Measurements from ENCODE around the gene GGACT. TPM values are rescaled to one million over a fixed set of nuclear protein-coding genes. Genes with fewer than 3 reads are reported as not detected.

The GGACT gene
- total and polyA plus RNA-seq, 2 experiments from 2014 or later, result 0.70 to 5.6 TPM

DNA sequence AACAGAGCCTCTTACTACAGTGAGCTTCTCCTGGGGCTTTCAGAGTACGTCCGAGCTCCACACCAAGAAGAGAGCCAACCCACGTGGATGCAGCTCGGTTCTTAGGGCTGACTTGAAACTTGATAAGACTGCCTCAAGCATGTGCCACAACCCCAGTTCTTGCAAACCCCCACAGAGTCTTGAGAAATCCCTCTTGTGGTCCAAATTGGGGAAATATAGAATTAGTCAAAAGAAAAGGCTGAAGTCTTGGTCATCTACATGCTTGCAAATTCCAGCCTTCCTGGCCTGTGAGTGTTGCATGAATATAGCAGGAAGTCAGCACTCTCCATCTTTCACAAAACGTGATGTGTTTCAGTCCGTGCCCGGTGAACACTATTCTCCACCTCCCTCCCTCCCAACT lies 95.2 kb downstream of the GGACT start:
- H3K27me3 ChIP-seq, result no peaks in the 10 kb centered on the region
- no peak overlapping the region for H3K4me2 ChIP-seq
- H3K4me1 ChIP-seq (ENCODE audit: insufficient read depth), result no peaks in the 10 kb centered on the region
- H3K36me3 ChIP-seq (replicated peaks; ENCODE audit: insufficient read depth, low read depth), result no peaks in the 10 kb centered on the region
- no peak overlapping the region for H3K27ac ChIP-seq
- no peaks in the 10 kb centered on the region for H3K9me2 ChIP-seq (replicated peaks; ENCODE audit: insufficient read depth)
- no peaks in the 10 kb centered on the region for H3K79me2 ChIP-seq
- no peak overlapping the region for H2AFZ ChIP-seq
- no peak for DNase-seq (ENCODE audit: low spot score)
- no peaks in the 10 kb centered on the region for H3K9me3 ChIP-seq (ENCODE audit: low read depth)
- 97% methylated on average over 7 of the region's 7 CpGs for WGBS (ENCODE audit: low lambda C conversion rate, missing lambda C conversion rate)
- H4K20me1 ChIP-seq (ENCODE audit: insufficient read depth, poor library complexity, severe bottlenecking), result no peaks in the 10 kb centered on the region
- TF ChIP-seq EZH2phosphoT487 (IDR thresholded peaks at IDR 0.05; ENCODE audit: low read depth, severe bottlenecking, unreplicated experiment) (no peak), EZH2 (IDR thresholded peaks at IDR 0.05; ENCODE audit: borderline replicate concordance) (no peak)
- TF ChIP-seq, protein P1, sequence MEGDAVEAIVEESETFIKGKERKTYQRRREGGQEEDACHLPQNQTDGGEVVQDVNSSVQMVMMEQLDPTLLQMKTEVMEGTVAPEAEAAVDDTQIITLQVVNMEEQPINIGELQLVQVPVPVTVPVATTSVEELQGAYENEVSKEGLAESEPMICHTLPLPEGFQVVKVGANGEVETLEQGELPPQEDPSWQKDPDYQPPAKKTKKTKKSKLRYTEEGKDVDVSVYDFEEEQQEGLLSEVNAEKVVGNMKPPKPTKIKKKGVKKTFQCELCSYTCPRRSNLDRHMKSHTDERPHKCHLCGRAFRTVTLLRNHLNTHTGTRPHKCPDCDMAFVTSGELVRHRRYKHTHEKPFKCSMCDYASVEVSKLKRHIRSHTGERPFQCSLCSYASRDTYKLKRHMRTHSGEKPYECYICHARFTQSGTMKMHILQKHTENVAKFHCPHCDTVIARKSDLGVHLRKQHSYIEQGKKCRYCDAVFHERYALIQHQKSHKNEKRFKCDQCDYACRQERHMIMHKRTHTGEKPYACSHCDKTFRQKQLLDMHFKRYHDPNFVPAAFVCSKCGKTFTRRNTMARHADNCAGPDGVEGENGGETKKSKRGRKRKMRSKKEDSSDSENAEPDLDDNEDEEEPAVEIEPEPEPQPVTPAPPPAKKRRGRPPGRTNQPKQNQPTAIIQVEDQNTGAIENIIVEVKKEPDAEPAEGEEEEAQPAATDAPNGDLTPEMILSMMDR (IDR thresholded peaks at IDR 0.05; ENCODE audit: poor library complexity), result no peak
- no peak overlapping the region for H3K4me3 ChIP-seq

DNA sequence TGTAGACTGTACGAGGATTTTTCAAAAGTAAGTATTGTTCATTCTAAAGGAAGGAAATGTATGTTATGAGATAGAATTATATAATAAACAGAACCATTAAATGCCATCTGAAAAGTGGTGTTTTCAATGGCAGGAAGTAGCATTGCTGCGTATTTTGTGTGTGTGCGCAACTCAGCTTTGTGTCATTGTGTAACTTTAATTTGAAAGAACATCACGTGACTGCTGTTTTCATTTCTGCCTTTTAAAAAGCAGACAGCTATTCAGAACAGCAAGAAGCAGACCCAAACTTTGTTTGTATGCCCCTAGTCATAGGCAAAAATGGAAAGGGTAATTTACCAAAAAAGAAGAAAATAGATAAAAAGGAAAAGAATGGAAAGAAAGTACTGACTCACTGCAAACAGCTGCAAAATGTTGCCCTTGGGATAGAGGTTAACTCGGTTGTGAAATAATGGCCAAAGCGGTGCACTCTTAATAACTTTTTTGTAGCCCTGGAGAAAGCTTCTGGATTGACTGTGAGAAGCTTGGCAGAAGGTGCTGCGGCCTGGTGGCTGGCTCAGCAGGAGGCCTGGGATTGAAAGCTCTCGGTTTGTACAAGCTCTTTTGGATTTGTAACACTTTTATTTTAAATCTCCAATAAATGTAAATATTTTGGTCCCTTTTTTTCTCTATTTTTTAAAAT lies 97.3 kb downstream of the GGACT start:
- no peak for TF ChIP-seq EZH2 (IDR thresholded peaks at IDR 0.05; ENCODE audit: borderline replicate concordance)
- TF ChIP-seq, protein P1 (IDR thresholded peaks at IDR 0.05; ENCODE audit: poor library complexity), result peak; percentile 6
- no peak for TF ChIP-seq EZH2phosphoT487 (IDR thresholded peaks at IDR 0.05; ENCODE audit: low read depth, severe bottlenecking, unreplicated experiment)
- Histone ChIP-seq H3K9me2 (replicated peaks; ENCODE audit: insufficient read depth) (no peaks in the 10 kb centered on the region), H4K20me1 (ENCODE audit: insufficient read depth, poor library complexity, severe bottlenecking) (no peaks in the 10 kb centered on the region), H3K79me2 (no peaks in the 10 kb centered on the region), H3K9me3 (ENCODE audit: low read depth) (no peaks in the 10 kb centered on the region), H3K4me1 (ENCODE audit: insufficient read depth) (no peaks in the 10 kb centered on the region), H2AFZ (no peak overlapping the region), H3K4me3 (no peak overlapping the region), H3K4me2 (no peak overlapping the region), H3K36me3 (replicated peaks; ENCODE audit: insufficient read depth, low read depth) (no peaks in the 10 kb centered on the region), H3K27me3 (no peaks in the 10 kb centered on the region), H3K27ac (no peak overlapping the region)
- DNase-seq (ENCODE audit: low spot score), result no peak
- WGBS (ENCODE audit: low lambda C conversion rate, missing lambda C conversion rate), result 77% methylated on average over 8 of the region's 8 CpGs

DNA sequence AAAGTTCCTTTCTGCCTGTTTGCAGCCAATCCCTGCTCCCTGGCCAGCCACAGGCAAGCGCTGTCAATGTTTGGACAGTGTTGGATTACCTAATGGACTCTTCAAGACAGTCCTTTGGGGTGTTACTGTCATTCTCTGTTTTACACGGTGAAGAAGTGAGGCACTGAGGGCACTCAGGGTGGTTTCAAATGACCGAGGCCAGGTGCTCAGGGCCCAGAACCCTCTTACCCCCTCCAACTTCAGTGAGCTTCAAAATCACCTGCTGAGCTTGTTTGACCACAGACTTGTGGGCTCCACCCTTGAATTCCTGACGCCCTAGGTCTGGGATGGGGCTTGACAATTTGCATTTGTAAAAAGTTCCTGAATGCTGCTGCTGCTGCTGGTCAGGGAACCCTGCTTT lies 97.9 kb downstream of the GGACT start:
- H3K4me3 ChIP-seq, result no peak overlapping the region
- DNase-seq (ENCODE audit: low spot score), result no peak
- 36% methylated on average over 4 of the region's 4 CpGs for WGBS (ENCODE audit: low lambda C conversion rate, missing lambda C conversion rate)
- no peaks in the 10 kb centered on the region for H3K27me3 ChIP-seq
- no peaks in the 10 kb centered on the region for H3K9me2 ChIP-seq (replicated peaks; ENCODE audit: insufficient read depth)
- H3K4me2 ChIP-seq, result no peak overlapping the region
- H3K4me1 ChIP-seq (ENCODE audit: insufficient read depth), result no peaks in the 10 kb centered on the region
- H3K27ac ChIP-seq, result no peak overlapping the region
- no peaks in the 10 kb centered on the region for H4K20me1 ChIP-seq (ENCODE audit: insufficient read depth, poor library complexity, severe bottlenecking)
- H3K36me3 ChIP-seq (replicated peaks; ENCODE audit: insufficient read depth, low read depth), result no peaks in the 10 kb centered on the region
- H2AFZ ChIP-seq, result no peak overlapping the region
- H3K79me2 ChIP-seq, result no peaks in the 10 kb centered on the region
- no peaks in the 10 kb centered on the region for H3K9me3 ChIP-seq (ENCODE audit: low read depth)
- TF ChIP-seq EZH2 (IDR thresholded peaks at IDR 0.05; ENCODE audit: borderline replicate concordance) (no peak), EZH2phosphoT487 (IDR thresholded peaks at IDR 0.05; ENCODE audit: low read depth, severe bottlenecking, unreplicated experiment) (no peak)
- TF ChIP-seq, protein P1 (IDR thresholded peaks at IDR 0.05; ENCODE audit: poor library complexity), result no peak

Data from hepatocyte (in vitro differentiated cells).